ENCODE measurements around the gene SMIM43.

The SMIM43 gene

GRCh38 chr4:121796283-121796682, 31.3 kb upstream of the SMIM43 start:
- H3K9ac ChIP-seq (ENCODE audit: low read depth in 1 of 2, low read length in 2 of 2), result no peak overlapping the region
- H3K4me1 ChIP-seq (ENCODE audit: control insufficient read depth in 1 of 2, insufficient read depth in 2 of 2, low read length in 2 of 2), result peaks cover 12 to 16% of the 10 kb centered on the region in 2 donors
- no peak overlapping the region for H3K27ac ChIP-seq (ENCODE audit: low read depth, low read length)
- no peaks in the 10 kb centered on the region for H3K9me3 ChIP-seq (ENCODE audit: control insufficient read depth in 1 of 2, low read length in 2 of 2)
- H3K27me3 ChIP-seq (ENCODE audit: control insufficient read depth in 1 of 2, insufficient read depth in 2 of 2, low read length in 2 of 2), result no peaks in the 10 kb centered on the region
- no peaks in the 10 kb centered on the region for H3K36me3 ChIP-seq (ENCODE audit: control insufficient read depth in 1 of 2, insufficient read depth in 2 of 2, low read length in 2 of 2)
- no peak overlapping the region for H3K4me3 ChIP-seq (ENCODE audit: low read depth in 1 of 2, low read length in 2 of 2)

GRCh38 chr4:121794505-121795188, 29.7 kb upstream of the SMIM43 start:
- H3K27ac ChIP-seq (ENCODE audit: low read depth, low read length), result no peak overlapping the region
- H3K4me1 ChIP-seq (ENCODE audit: control insufficient read depth in 1 of 2, insufficient read depth in 2 of 2, low read length in 2 of 2), result peaks cover under 1 to 5% of the 10 kb centered on the region in 2 donors
- no peaks in the 10 kb centered on the region for H3K9me3 ChIP-seq (ENCODE audit: control insufficient read depth in 1 of 2, low read length in 2 of 2)
- H3K9ac ChIP-seq (ENCODE audit: low read depth in 1 of 2, low read length in 2 of 2), result no peak overlapping the region
- no peak overlapping the region for H3K4me3 ChIP-seq (ENCODE audit: low read depth in 1 of 2, low read length in 2 of 2)
- H3K27me3 ChIP-seq (ENCODE audit: control insufficient read depth in 1 of 2, insufficient read depth in 2 of 2, low read length in 2 of 2), result no peaks in the 10 kb centered on the region
- no peaks in the 10 kb centered on the region for H3K36me3 ChIP-seq (ENCODE audit: control insufficient read depth in 1 of 2, insufficient read depth in 2 of 2, low read length in 2 of 2)

- no peak overlapping the region for H3K4me3 ChIP-seq (ENCODE audit: low read depth in 1 of 2, low read length in 2 of 2)
- H3K9me3 ChIP-seq (ENCODE audit: control insufficient read depth in 1 of 2, low read length in 2 of 2), result no peaks in the 10 kb centered on the region
- no peaks in the 10 kb centered on the region for H3K27me3 ChIP-seq (ENCODE audit: control insufficient read depth in 1 of 2, insufficient read depth in 2 of 2, low read length in 2 of 2)
- H3K27ac ChIP-seq (ENCODE audit: low read depth, low read length), result no peak overlapping the region
- no peak overlapping the region for H3K9ac ChIP-seq (ENCODE audit: low read depth in 1 of 2, low read length in 2 of 2)
- no peaks in the 10 kb centered on the region for H3K4me1 ChIP-seq (ENCODE audit: control insufficient read depth in 1 of 2, insufficient read depth in 2 of 2, low read length in 2 of 2)
- no peaks in the 10 kb centered on the region for H3K36me3 ChIP-seq (ENCODE audit: control insufficient read depth in 1 of 2, insufficient read depth in 2 of 2, low read length in 2 of 2)
These were observed 28.0 kb upstream of the SMIM43 start for GRCh38 chr4:121792966-121793365.

GRCh38 chr4:121791481-121791880, 26.5 kb upstream of the SMIM43 start:
- no peaks in the 10 kb centered on the region for H3K4me1 ChIP-seq (ENCODE audit: control insufficient read depth in 1 of 2, insufficient read depth in 2 of 2, low read length in 2 of 2)
- H3K9ac ChIP-seq (ENCODE audit: low read depth in 1 of 2, low read length in 2 of 2), result no peak overlapping the region
- no peak overlapping the region for H3K27ac ChIP-seq (ENCODE audit: low read depth, low read length)
- H3K4me3 ChIP-seq (ENCODE audit: low read depth in 1 of 2, low read length in 2 of 2), result no peak overlapping the region
- H3K36me3 ChIP-seq (ENCODE audit: control insufficient read depth in 1 of 2, insufficient read depth in 2 of 2, low read length in 2 of 2), result no peaks in the 10 kb centered on the region
- H3K9me3 ChIP-seq (ENCODE audit: control insufficient read depth in 1 of 2, low read length in 2 of 2), result no peaks in the 10 kb centered on the region
- no peaks in the 10 kb centered on the region for H3K27me3 ChIP-seq (ENCODE audit: control insufficient read depth in 1 of 2, insufficient read depth in 2 of 2, low read length in 2 of 2)

GRCh38 chr4:121790976-121791375, 26.0 kb upstream of the SMIM43 start:
- Histone ChIP-seq H3K9ac (ENCODE audit: low read depth in 1 of 2, low read length in 2 of 2) (no peak overlapping the region), H3K36me3 (ENCODE audit: control insufficient read depth in 1 of 2, insufficient read depth in 2 of 2, low read length in 2 of 2) (no peaks in the 10 kb centered on the region), H3K4me1 (ENCODE audit: control insufficient read depth in 1 of 2, insufficient read depth in 2 of 2, low read length in 2 of 2) (no peaks in the 10 kb centered on the region), H3K9me3 (ENCODE audit: control insufficient read depth in 1 of 2, low read length in 2 of 2) (no peaks in the 10 kb centered on the region), H3K27ac (ENCODE audit: low read depth, low read length) (no peak overlapping the region), H3K27me3 (ENCODE audit: control insufficient read depth in 1 of 2, insufficient read depth in 2 of 2, low read length in 2 of 2) (no peaks in the 10 kb centered on the region), H3K4me3 (ENCODE audit: low read depth in 1 of 2, low read length in 2 of 2) (no peak overlapping the region)

GRCh38 chr4:121789960-121790829, 25.2 kb upstream of the SMIM43 start:
- no peaks in the 10 kb centered on the region for H3K9me3 ChIP-seq (ENCODE audit: control insufficient read depth in 1 of 2, low read length in 2 of 2)
- H3K4me1 ChIP-seq (ENCODE audit: control insufficient read depth in 1 of 2, insufficient read depth in 2 of 2, low read length in 2 of 2), result no peaks in the 10 kb centered on the region
- no peak overlapping the region for H3K4me3 ChIP-seq (ENCODE audit: low read depth in 1 of 2, low read length in 2 of 2)
- H3K27ac ChIP-seq (ENCODE audit: low read depth, low read length), result no peak overlapping the region
- H3K27me3 ChIP-seq (ENCODE audit: control insufficient read depth in 1 of 2, insufficient read depth in 2 of 2, low read length in 2 of 2), result peaks cover 3 to 4% of the 10 kb centered on the region in 2 donors
- no peaks in the 10 kb centered on the region for H3K36me3 ChIP-seq (ENCODE audit: control insufficient read depth in 1 of 2, insufficient read depth in 2 of 2, low read length in 2 of 2)
- no peak overlapping the region for H3K9ac ChIP-seq (ENCODE audit: low read depth in 1 of 2, low read length in 2 of 2)

GRCh38 chr4:121789455-121789854, 24.5 kb upstream of the SMIM43 start:
- no peak overlapping the region for H3K27ac ChIP-seq (ENCODE audit: low read depth, low read length)
- no peaks in the 10 kb centered on the region for H3K4me1 ChIP-seq (ENCODE audit: control insufficient read depth in 1 of 2, insufficient read depth in 2 of 2, low read length in 2 of 2)
- H3K4me3 ChIP-seq (ENCODE audit: low read depth in 1 of 2, low read length in 2 of 2), result no peak overlapping the region
- H3K27me3 ChIP-seq (ENCODE audit: control insufficient read depth in 1 of 2, insufficient read depth in 2 of 2, low read length in 2 of 2), result peaks cover 5% of the 10 kb centered on the region in 2 donors
- H3K9me3 ChIP-seq (ENCODE audit: control insufficient read depth in 1 of 2, low read length in 2 of 2), result no peaks in the 10 kb centered on the region
- no peak overlapping the region for H3K9ac ChIP-seq (ENCODE audit: low read depth in 1 of 2, low read length in 2 of 2)
- no peaks in the 10 kb centered on the region for H3K36me3 ChIP-seq (ENCODE audit: control insufficient read depth in 1 of 2, insufficient read depth in 2 of 2, low read length in 2 of 2)

GRCh38 chr4:121788896-121789295, 23.9 kb upstream of the SMIM43 start:
- no peaks in the 10 kb centered on the region for H3K4me1 ChIP-seq (ENCODE audit: control insufficient read depth in 1 of 2, insufficient read depth in 2 of 2, low read length in 2 of 2)
- H3K9ac ChIP-seq (ENCODE audit: low read depth in 1 of 2, low read length in 2 of 2), result no peak overlapping the region
- H3K36me3 ChIP-seq (ENCODE audit: control insufficient read depth in 1 of 2, insufficient read depth in 2 of 2, low read length in 2 of 2), result no peaks in the 10 kb centered on the region
- H3K27me3 ChIP-seq (ENCODE audit: control insufficient read depth in 1 of 2, insufficient read depth in 2 of 2, low read length in 2 of 2), result peaks cover 5 to 7% of the 10 kb centered on the region in 2 donors
- no peak overlapping the region for H3K4me3 ChIP-seq (ENCODE audit: low read depth in 1 of 2, low read length in 2 of 2)
- H3K9me3 ChIP-seq (ENCODE audit: control insufficient read depth in 1 of 2, low read length in 2 of 2), result no peaks in the 10 kb centered on the region
- no peak overlapping the region for H3K27ac ChIP-seq (ENCODE audit: low read depth, low read length)

GRCh38 chr4:121786221-121786620, 21.3 kb upstream of the SMIM43 start:
- Histone ChIP-seq H3K9me3 (ENCODE audit: control insufficient read depth in 1 of 2, low read length in 2 of 2) (no peaks in the 10 kb centered on the region), H3K36me3 (ENCODE audit: control insufficient read depth in 1 of 2, insufficient read depth in 2 of 2, low read length in 2 of 2) (no peaks in the 10 kb centered on the region), H3K27me3 (ENCODE audit: control insufficient read depth in 1 of 2, insufficient read depth in 2 of 2, low read length in 2 of 2) (peaks cover 5 to 7% of the 10 kb centered on the region in 2 donors), H3K27ac (ENCODE audit: low read depth, low read length) (no peak overlapping the region), H3K4me3 (ENCODE audit: low read depth in 1 of 2, low read length in 2 of 2) (no peak overlapping the region), H3K9ac (ENCODE audit: low read depth in 1 of 2, low read length in 2 of 2) (no peak overlapping the region), H3K4me1 (ENCODE audit: control insufficient read depth in 1 of 2, insufficient read depth in 2 of 2, low read length in 2 of 2) (no peaks in the 10 kb centered on the region)

- H3K27ac ChIP-seq (ENCODE audit: low read depth, low read length), result no peak overlapping the region
- H3K9ac ChIP-seq (ENCODE audit: low read depth in 1 of 2, low read length in 2 of 2), result no peak overlapping the region
- no peaks in the 10 kb centered on the region for H3K4me1 ChIP-seq (ENCODE audit: control insufficient read depth in 1 of 2, insufficient read depth in 2 of 2, low read length in 2 of 2)
These were observed 20.5 kb upstream of the SMIM43 start for GRCh38 chr4:121785479-121785878.

More at GRCh38 chr4:121785479-121785878, 20.5 kb upstream of the SMIM43 start:
- no peaks in the 10 kb centered on the region for H3K36me3 ChIP-seq (ENCODE audit: control insufficient read depth in 1 of 2, insufficient read depth in 2 of 2, low read length in 2 of 2)
- no peak overlapping the region for H3K4me3 ChIP-seq (ENCODE audit: low read depth in 1 of 2, low read length in 2 of 2)
- no peaks in the 10 kb centered on the region for H3K9me3 ChIP-seq (ENCODE audit: control insufficient read depth in 1 of 2, low read length in 2 of 2)
- H3K27me3 ChIP-seq (ENCODE audit: control insufficient read depth in 1 of 2, insufficient read depth in 2 of 2, low read length in 2 of 2), result peaks cover 5 to 7% of the 10 kb centered on the region in 2 donors

Data from duodenal mucosa (tissue), 2 donors.